SU-DHL-6 (cell line): ENCODE results near the gene FAM83G.

Source experiments
- H2AFZ ChIP-seq: fragments of 200-600 bp; sonication (generic); 2 replicates; pipeline ENCODE4 v1.6.1; 2014; ENCODE audit warnings: low read depth, mild to moderate bottlenecking, moderate library complexity, mixed read lengths, antibody characterized with exemption, low read length; ENCODE audit not compliant: severe bottlenecking
- H3F3A ChIP-seq: fragments of 200-600 bp; shearing (Covaris generic); 2 replicates; pipeline ENCODE4 v1.6.0; 2016; ENCODE audit warnings: antibody characterized with exemption, mild to moderate bottlenecking; ENCODE audit not compliant: insufficient read depth
- H3K27ac ChIP-seq: fragments of 200-600 bp; sonication (generic); 2 replicates; pipeline ENCODE4 v1.5.1; 2016; ENCODE audit warnings: low read depth, mild to moderate bottlenecking, low read length, moderate library complexity, mixed read lengths
- H3K27me3 ChIP-seq: fragments of 200-600 bp; sonication (generic), shearing (Covaris generic); 2 replicates; pipeline ENCODE4 v1.6.0; 2014; ENCODE audit warnings: mild to moderate bottlenecking, low read length
- H3K36me3 ChIP-seq: fragments of 200-600 bp; sonication (generic); 2 replicates; pipeline ENCODE4 v1.6.1; 2014; ENCODE audit warnings: mild to moderate bottlenecking, low read length, mixed read lengths
- H3K4me2 ChIP-seq: fragments of 300-600, 200-600 bp; shearing (Covaris generic), sonication (generic); 2 replicates; pipeline ENCODE4 v1.6.0; 2014; ENCODE audit warnings: low read length, low read depth, mild to moderate bottlenecking; ENCODE audit not compliant: poor library complexity, severe bottlenecking
- H3K4me3 ChIP-seq: fragments of 200-600 bp; sonication (generic); 2 replicates; pipeline ENCODE4 v1.5.1; 2014; ENCODE audit warnings: antibody characterized with exemption, low read length, mild to moderate bottlenecking, mixed read lengths; ENCODE audit not compliant: insufficient read depth, poor library complexity, severe bottlenecking
- H3K79me2 ChIP-seq: fragments of 200-600 bp; sonication (generic); 2 replicates; pipeline ENCODE4 v1.6.1; 2014; ENCODE audit warnings: mild to moderate bottlenecking, low read length, moderate library complexity; ENCODE audit not compliant: insufficient read depth
- H3K9ac ChIP-seq: fragments of 200-600 bp; sonication (generic); 2 replicates; pipeline ENCODE4 v1.7.0; 2014; ENCODE audit warnings: mild to moderate bottlenecking, low read length
- H3K9me2 ChIP-seq: fragments of 200-600 bp; sonication (generic); replicated peaks from 2 replicates; pipeline ENCODE4 v1.6.1; 2014; ENCODE audit warnings: low read length; ENCODE audit not compliant: insufficient read depth
- H3K9me3 ChIP-seq: fragments of 200-600 bp; sonication (generic); 2 replicates; pipeline ENCODE4 v1.6.1; 2014; ENCODE audit warnings: low read length, mixed read lengths; ENCODE audit not compliant: insufficient read depth
- H4K20me1 ChIP-seq: fragments of 200-600 bp; sonication (generic); 2 replicates; pipeline ENCODE4 v1.6.1; 2014; ENCODE audit warnings: low read depth, mild to moderate bottlenecking, antibody characterized with exemption, low read length, moderate library complexity, mixed read lengths
- CTCF ChIP-seq: fragments of 200-600 bp; sonication (generic); IDR thresholded peaks from one replicate; pipeline ENCODE4 v1.5.1; 2017; ENCODE audit warnings: antibody characterized with exemption, mild to moderate bottlenecking, low read length, moderate library complexity; ENCODE audit not compliant: insufficient read depth, poor library complexity, severe bottlenecking
- EZH2phosphoT487 ChIP-seq: fragments of 200-600 bp; sonication (generic), shearing (Covaris generic); conservative IDR thresholded peaks from 2 replicates; pipeline ENCODE4 v1.6.1; 2018; ENCODE audit warnings: mild to moderate bottlenecking, antibody characterized with exemption, low read length, moderate library complexity, mixed read lengths

The FAM83G gene

DNA sequence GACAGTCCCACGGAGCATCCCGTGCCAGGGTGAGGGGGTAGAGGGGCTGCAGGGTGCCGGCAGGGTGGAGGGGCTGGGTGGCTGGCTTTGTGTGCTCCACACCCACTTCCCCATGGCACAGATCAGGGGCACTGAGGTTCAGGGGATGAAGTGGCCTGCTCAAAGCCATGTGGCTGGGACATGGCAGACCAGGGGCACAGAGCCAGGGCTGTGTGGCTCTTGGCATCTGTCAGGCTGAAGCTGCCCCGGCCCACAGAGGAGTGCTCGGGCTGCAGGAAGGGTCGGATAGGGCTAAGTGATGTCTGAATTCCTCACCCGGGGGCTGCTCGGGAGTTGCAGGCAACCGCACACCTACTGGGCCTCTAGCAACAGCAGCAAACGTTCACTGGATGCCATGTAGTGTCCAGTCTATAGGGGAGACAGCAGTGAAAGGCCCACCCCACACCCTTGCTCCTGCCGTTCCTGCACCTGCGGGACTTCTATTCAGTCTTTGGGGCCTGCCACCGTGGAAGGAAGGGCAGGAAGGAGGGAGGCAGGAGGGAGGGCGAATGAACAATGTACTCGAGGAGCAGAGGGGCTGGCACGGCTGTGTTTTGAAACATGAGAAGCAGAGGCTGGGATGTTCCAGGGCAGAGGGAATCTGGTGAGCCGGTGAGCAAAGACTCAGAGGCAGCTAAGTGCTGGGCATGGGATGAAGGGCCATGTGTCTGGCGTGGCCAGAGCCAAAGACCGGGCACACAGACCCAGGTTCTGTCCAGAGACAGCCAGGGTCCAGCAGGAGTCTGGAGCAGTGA lies 37.5 kb downstream of the FAM83G start:
- no peaks in the 10 kb centered on the region for H3K36me3 ChIP-seq
- no peak overlapping the region for H3K9ac ChIP-seq
- H3K4me2 ChIP-seq: no peak overlapping the region
- H3K27ac ChIP-seq: no peak overlapping the region
- no peak overlapping the region for H3K4me3 ChIP-seq
- H3K79me2 ChIP-seq: no peaks in the 10 kb centered on the region
- TF ChIP-seq CTCF (no peak), EZH2phosphoT487 (no peak)
- no peaks in the 10 kb centered on the region for H3K27me3 ChIP-seq
- no peaks in the 10 kb centered on the region for H4K20me1 ChIP-seq
- no peaks in the 10 kb centered on the region for H3F3A ChIP-seq
- no peaks in the 10 kb centered on the region for H3K9me3 ChIP-seq
- no peaks in the 10 kb centered on the region for H3K9me2 ChIP-seq
- H2AFZ ChIP-seq: no peak overlapping the region

DNA sequence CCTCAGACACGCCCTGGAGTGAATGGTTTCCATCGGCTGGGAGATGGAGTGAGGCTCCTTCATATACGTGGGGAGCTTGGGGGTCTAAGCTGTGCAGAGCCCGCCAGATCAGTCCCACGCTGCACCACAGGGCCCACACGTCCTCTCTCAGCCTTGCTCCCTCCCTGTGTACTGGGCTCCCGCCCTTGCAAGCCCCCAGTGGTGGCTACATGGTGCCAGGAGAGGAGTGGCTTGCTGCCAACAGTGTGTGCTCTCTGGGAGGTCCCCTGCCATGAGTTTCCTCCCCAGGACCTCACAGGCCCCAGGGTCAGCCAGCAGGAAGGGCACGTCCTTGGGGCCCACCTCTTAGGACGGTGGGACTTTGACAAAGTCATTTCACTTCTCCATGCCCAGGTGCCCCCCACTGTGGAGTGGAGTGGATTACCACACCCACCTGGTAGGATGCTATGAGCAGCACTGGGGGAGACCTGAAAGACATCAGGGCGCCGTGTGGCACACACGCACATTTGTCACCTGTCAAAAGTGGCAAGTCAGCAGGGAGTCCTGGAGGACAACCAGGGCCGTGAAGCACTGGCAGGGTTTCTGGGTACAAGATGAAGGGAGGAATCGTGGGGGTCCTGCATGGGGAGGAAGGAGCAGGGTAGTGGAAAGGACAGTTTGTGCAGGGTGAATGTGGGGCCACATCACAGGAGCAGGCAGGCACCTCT lies 38.9 kb downstream of the FAM83G start:
- no peaks in the 10 kb centered on the region for H3K79me2 ChIP-seq
- TF ChIP-seq CTCF (no peak), EZH2phosphoT487 (no peak)
- no peak overlapping the region for H3K27ac ChIP-seq
- no peak overlapping the region for H2AFZ ChIP-seq
- no peak overlapping the region for H3K4me2 ChIP-seq
- H3F3A ChIP-seq: no peaks in the 10 kb centered on the region
- no peaks in the 10 kb centered on the region for H3K9me2 ChIP-seq
- H3K27me3 ChIP-seq: no peaks in the 10 kb centered on the region
- no peak overlapping the region for H3K9ac ChIP-seq
- no peaks in the 10 kb centered on the region for H4K20me1 ChIP-seq
- no peaks in the 10 kb centered on the region for H3K9me3 ChIP-seq
- H3K4me3 ChIP-seq: no peak overlapping the region
- no peaks in the 10 kb centered on the region for H3K36me3 ChIP-seq

- Histone ChIP-seq H3K36me3 (no peaks in the 10 kb centered on the region), H3K4me2 (no peak overlapping the region), H3K9ac (no peak overlapping the region), H3K9me3 (no peaks in the 10 kb centered on the region), H3K79me2 (no peaks in the 10 kb centered on the region), H3K4me3 (no peak overlapping the region), H4K20me1 (no peaks in the 10 kb centered on the region), H2AFZ (no peak overlapping the region), H3K27ac (no peak overlapping the region), H3K9me2 (no peaks in the 10 kb centered on the region), H3K27me3 (no peaks in the 10 kb centered on the region), H3F3A (no peaks in the 10 kb centered on the region)
- no peak for TF ChIP-seq CTCF
- no peak for TF ChIP-seq EZH2phosphoT487
Observed at GRCh38 chr17:18964550-18964949, 40.0 kb downstream of the FAM83G start.
